H9 (cell line): ENCODE data around the gene FADS1. TPM values are rescaled to one million over a fixed set of nuclear protein-coding genes. Genes with fewer than 3 reads are reported as not detected.

Experiments
- DNase-seq: peaks from one replicate; pipeline ENCODE4 v3.0.0-alpha.2; 2017
- H2AFZ ChIP-seq: one replicate; pipeline ENCODE4 v1.6.1; 2013; ENCODE audit warnings: mild to moderate bottlenecking, low read length, control low read depth, moderate library complexity
- H2AK5ac ChIP-seq: 2 replicates; pipeline ENCODE4 v1.6.1; 2013; ENCODE audit warnings: low read length, control low read depth, mixed read lengths; ENCODE audit not compliant: insufficient read length
- H2BK120ac ChIP-seq: one replicate; pipeline ENCODE4 v1.6.1; 2013; ENCODE audit warnings: low read depth, mild to moderate bottlenecking, low read length, control low read depth, inconsistent platforms; ENCODE audit not compliant: poor library complexity, severe bottlenecking
- H2BK12ac ChIP-seq: 2 replicates; pipeline ENCODE4 v1.6.1; 2013; ENCODE audit warnings: low read length, control low read depth, mixed read lengths, low read depth; ENCODE audit not compliant: insufficient read length
- H2BK15ac ChIP-seq: 2 replicates; pipeline ENCODE4 v1.6.1; 2013; ENCODE audit warnings: low read depth, low read length, control low read depth
- H2BK20ac ChIP-seq: one replicate; pipeline ENCODE4 v1.6.1; 2013; ENCODE audit warnings: low read depth, mild to moderate bottlenecking, low read length, control low read depth, inconsistent platforms; ENCODE audit not compliant: poor library complexity, severe bottlenecking
- H2BK5ac ChIP-seq: 2 replicates; pipeline ENCODE4 v1.6.1; 2013; ENCODE audit warnings: low read length, control low read depth, mixed read lengths; ENCODE audit not compliant: insufficient read length
- H3K14ac ChIP-seq: 2 replicates; pipeline ENCODE4 v1.6.1; 2013; ENCODE audit warnings: low read length, control low read depth; ENCODE audit not compliant: insufficient read depth
- H3K18ac ChIP-seq: 2 replicates; pipeline ENCODE4 v1.6.1; 2013; ENCODE audit warnings: low read depth, mild to moderate bottlenecking, mixed read lengths, low read length, control low read depth; ENCODE audit not compliant: insufficient read length
- H3K23ac ChIP-seq: 2 replicates; pipeline ENCODE4 v1.6.1; 2013; ENCODE audit warnings: low read length, control low read depth, mixed read lengths, low read depth; ENCODE audit not compliant: insufficient read length
- H3K23me2 ChIP-seq: 2 replicates; pipeline ENCODE4 v1.6.1; 2013; ENCODE audit warnings: low read depth, mild to moderate bottlenecking, mixed read lengths, low read length, control low read depth; ENCODE audit not compliant: insufficient read length, poor library complexity, severe bottlenecking
- H3K27ac ChIP-seq: 2 replicates; pipeline ENCODE4 v1.5.1; 2013; ENCODE audit warnings: low read length, control low read depth, mixed read lengths, low read depth; ENCODE audit not compliant: insufficient read length
- H3K27me3 ChIP-seq: 2 replicates; pipeline ENCODE4 v1.6.1; 2013; ENCODE audit warnings: low read length, control low read depth, inconsistent platforms; ENCODE audit not compliant: insufficient read depth
- H3K4ac ChIP-seq: 2 replicates; pipeline ENCODE4 v1.6.1; 2013; ENCODE audit warnings: low read depth, mild to moderate bottlenecking, control low read depth, inconsistent platforms, low read length, moderate library complexity
- H3K4me1 ChIP-seq: 2 replicates; pipeline ENCODE4 v1.6.1; 2013; ENCODE audit warnings: low read length, control low read depth, inconsistent platforms; ENCODE audit not compliant: insufficient read depth
- H3K4me2 ChIP-seq: 2 replicates; pipeline ENCODE4 v1.6.1; 2013; ENCODE audit warnings: low read length, control low read depth, mixed read lengths; ENCODE audit not compliant: insufficient read length, insufficient read depth
- H3K56ac ChIP-seq: 2 replicates; pipeline ENCODE4 v1.6.1; 2013; ENCODE audit warnings: low read depth, mild to moderate bottlenecking, mixed read lengths, low read length, control low read depth; ENCODE audit not compliant: insufficient read length
- H3K79me1 ChIP-seq: 2 replicates; pipeline ENCODE4 v1.6.1; 2013; ENCODE audit warnings: low read depth, mild to moderate bottlenecking, moderate library complexity, low read length, control low read depth, inconsistent platforms; ENCODE audit not compliant: insufficient read depth, poor library complexity, severe bottlenecking
- H3K79me2 ChIP-seq: 2 replicates; pipeline ENCODE4 v1.6.1; 2013; ENCODE audit warnings: low read length, control low read depth, inconsistent platforms; ENCODE audit not compliant: insufficient read depth
- H3K9ac ChIP-seq: 2 replicates; pipeline ENCODE4 v1.6.1; 2013; ENCODE audit warnings: low read length, control low read depth, mixed read lengths; ENCODE audit not compliant: insufficient read length; ENCODE audit errors: extremely low read depth
- H3K9me3 ChIP-seq: one replicate; pipeline ENCODE4 v1.6.1; 2013; ENCODE audit warnings: low read depth, low read length, inconsistent platforms; ENCODE audit not compliant: control insufficient read depth
- H3T11ph ChIP-seq: one replicate; pipeline ENCODE4 v1.6.1; 2013; ENCODE audit warnings: mild to moderate bottlenecking, low read length, control low read depth, inconsistent platforms
- H4K20me1 ChIP-seq: one replicate; pipeline ENCODE4 v1.6.1; 2013; ENCODE audit not compliant: control insufficient read depth, insufficient read length, insufficient read depth
- H4K5ac ChIP-seq: 2 replicates; pipeline ENCODE4 v1.6.1; 2013; ENCODE audit warnings: low read depth, mild to moderate bottlenecking, mixed read lengths, low read length, control low read depth; ENCODE audit not compliant: insufficient read length
- H4K8ac ChIP-seq: replicated peaks from 2 replicates; pipeline ENCODE4 v1.6.1; 2013; ENCODE audit warnings: low read length, control low read depth, mixed read lengths, low read depth; ENCODE audit not compliant: insufficient read length
- H4K91ac ChIP-seq: 2 replicates; pipeline ENCODE4 v1.6.1; 2013; ENCODE audit warnings: low read depth, mild to moderate bottlenecking, moderate library complexity, mixed read lengths, low read length, control low read depth; ENCODE audit not compliant: insufficient read length
- H3K27ac Mint-ChIP-seq, 3 experiments: 2 replicates in 2 of 3; 3 replicates in 1 of 3; pipeline ENCODE4 v1.8.0; 2020 to 2021; ENCODE audit warnings: mixed read lengths in 3 of 3, mild to moderate bottlenecking in 1 of 3, moderate library complexity in 1 of 3
- H3K27me3 Mint-ChIP-seq: 2 replicates; pipeline ENCODE4 v1.8.0; 2021; ENCODE audit warnings: low read depth, mild to moderate bottlenecking, moderate library complexity, mixed read lengths
- H3K36me3 Mint-ChIP-seq, 3 experiments: 2 replicates in 2 of 3; 3 replicates in 1 of 3; pipeline ENCODE4 v1.8.0; 2020 to 2021; ENCODE audit warnings: low read depth in 3 of 3, mixed read lengths in 3 of 3; ENCODE audit not compliant: insufficient read depth in 1 of 3
- H3K4me1 Mint-ChIP-seq, 2 experiments: 2 replicates each; pipeline ENCODE4 v1.8.0; 2020; ENCODE audit warnings: mixed read lengths in 2 of 2
- H3K4me3 Mint-ChIP-seq, 2 experiments: 2 replicates in 1 of 2; 3 replicates in 1 of 2; pipeline ENCODE4 v1.8.0; 2020 to 2021; ENCODE audit warnings: mild to moderate bottlenecking in 2 of 2, mixed read lengths in 2 of 2, moderate library complexity in 1 of 2
- H3K9me3 Mint-ChIP-seq, 2 experiments: 2 replicates in 1 of 2; 3 replicates in 1 of 2; pipeline ENCODE4 v1.8.0; 2020; ENCODE audit warnings: mild to moderate bottlenecking in 2 of 2, mixed read lengths in 2 of 2, moderate library complexity in 1 of 2
- WGBS: extraction: QIAGEN DNeasy Blood & Tissue Kit; methylation state at CpG from one replicate; pipeline ENCODE4 v1.1.7; 2013; ENCODE audit warnings: missing lambda C conversion rate, low lambda C conversion rate, mixed read lengths; ENCODE audit not compliant: insufficient read length; ENCODE audit errors: extremely low coverage; 5-methylcytosine and 5-hydroxymethylcytosine counted together
- total RNA-seq: library from RNA; stranded (reverse); gene quantifications from 2 replicates; pipeline ENCODE4 v1.2.1, GENCODE V29; 2021
- TF ChIP-seq, protein P1 (sequence below): fragments of 200-600 bp; sonication (generic); conservative IDR thresholded peaks from 3 replicates; pipeline ENCODE4 v1.8.0; 2021; ENCODE audit warnings: antibody characterized with exemption, mild to moderate bottlenecking

The FADS1 gene
- total RNA-seq, 1 experiment from 2014 or later = 125 TPM

DNA sequence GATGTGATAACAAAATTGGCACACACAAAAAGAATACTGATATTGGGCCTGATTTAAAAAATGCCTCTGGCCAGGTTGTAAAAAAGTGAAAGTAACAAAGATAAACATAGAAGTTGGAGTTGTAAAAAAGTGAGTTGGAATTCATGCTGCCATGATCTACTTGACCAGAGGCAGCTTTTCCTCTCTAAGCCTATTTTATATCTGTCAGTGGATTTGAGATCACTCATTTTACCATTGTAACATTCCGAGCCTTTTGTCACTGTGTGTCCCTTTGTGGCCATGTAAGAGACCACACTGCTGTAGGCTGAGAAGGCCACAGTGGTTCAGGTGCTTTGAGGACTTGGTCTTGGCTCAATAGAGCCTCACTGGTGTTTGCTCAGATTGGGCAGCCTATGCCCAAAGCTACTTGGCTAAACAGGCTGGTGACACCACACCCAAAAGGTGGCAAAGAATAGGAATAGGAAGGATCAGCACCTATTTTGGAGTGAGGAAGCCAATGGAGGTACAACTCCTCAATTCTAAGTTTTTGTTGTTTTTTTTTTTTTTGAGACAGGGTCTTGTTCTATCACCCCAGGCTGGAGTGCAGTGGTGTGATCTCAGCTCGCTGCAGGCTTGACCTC lies 17.0 kb downstream of the FADS1 start:
- Mint-ChIP-seq H3K4me3 (no peak overlapping the region), H3K27ac (peak overlapping the region in 2 of 3 experiments; percentile 44 to 56; a peak in 2 of 7 replicates), H3K9me3 (no peaks in the 10 kb centered on the region), H3K27me3 (no peaks in the 10 kb centered on the region), H3K4me1 (peaks cover 12 to 13% of the 10 kb centered on the region in 2 experiments; a peak in 3 of 4 replicates), H3K36me3 (peaks cover 43 to 83% (median 74%) of the 10 kb centered on the region in 3 experiments; a peak in 6 of 7 replicates)
- no peak overlapping the region for H3K4me2 ChIP-seq
- no peaks in the 10 kb centered on the region for H3K23me2 ChIP-seq
- no peak overlapping the region for H2BK15ac ChIP-seq
- peaks cover 2% of the 10 kb centered on the region for H3K79me1 ChIP-seq
- no peak overlapping the region for H2BK5ac ChIP-seq
- no peak overlapping the region for H3K18ac ChIP-seq
- H3K23ac ChIP-seq = no peak overlapping the region
- H3K4me1 ChIP-seq = no peaks in the 10 kb centered on the region
- H4K91ac ChIP-seq = no peak overlapping the region
- H2BK20ac ChIP-seq = no peak overlapping the region
- WGBS = no CpG with 5 or more reads among the region's 2 CpGs
- H3K14ac ChIP-seq = no peak overlapping the region
- H3T11ph ChIP-seq = no peak overlapping the region
- H4K8ac ChIP-seq = no peak overlapping the region
- no peak for DNase-seq
- H4K5ac ChIP-seq = no peak overlapping the region
- H2BK120ac ChIP-seq = no peak overlapping the region
- H3K56ac ChIP-seq = no peak overlapping the region
- no peaks in the 10 kb centered on the region for H3K9me3 ChIP-seq
- H3K27me3 ChIP-seq = no peaks in the 10 kb centered on the region
- H3K79me2 ChIP-seq = peaks cover under 1% of the 10 kb centered on the region; the same call in 1 of the 2 replicates
- no peak overlapping the region for H3K27ac ChIP-seq
- no peak overlapping the region for H2AFZ ChIP-seq
- H3K4ac ChIP-seq = no peak overlapping the region
- TF ChIP-seq, protein P1, sequence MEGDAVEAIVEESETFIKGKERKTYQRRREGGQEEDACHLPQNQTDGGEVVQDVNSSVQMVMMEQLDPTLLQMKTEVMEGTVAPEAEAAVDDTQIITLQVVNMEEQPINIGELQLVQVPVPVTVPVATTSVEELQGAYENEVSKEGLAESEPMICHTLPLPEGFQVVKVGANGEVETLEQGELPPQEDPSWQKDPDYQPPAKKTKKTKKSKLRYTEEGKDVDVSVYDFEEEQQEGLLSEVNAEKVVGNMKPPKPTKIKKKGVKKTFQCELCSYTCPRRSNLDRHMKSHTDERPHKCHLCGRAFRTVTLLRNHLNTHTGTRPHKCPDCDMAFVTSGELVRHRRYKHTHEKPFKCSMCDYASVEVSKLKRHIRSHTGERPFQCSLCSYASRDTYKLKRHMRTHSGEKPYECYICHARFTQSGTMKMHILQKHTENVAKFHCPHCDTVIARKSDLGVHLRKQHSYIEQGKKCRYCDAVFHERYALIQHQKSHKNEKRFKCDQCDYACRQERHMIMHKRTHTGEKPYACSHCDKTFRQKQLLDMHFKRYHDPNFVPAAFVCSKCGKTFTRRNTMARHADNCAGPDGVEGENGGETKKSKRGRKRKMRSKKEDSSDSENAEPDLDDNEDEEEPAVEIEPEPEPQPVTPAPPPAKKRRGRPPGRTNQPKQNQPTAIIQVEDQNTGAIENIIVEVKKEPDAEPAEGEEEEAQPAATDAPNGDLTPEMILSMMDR = no peak
- no peak overlapping the region for H2AK5ac ChIP-seq
- no peak overlapping the region for H3K9ac ChIP-seq
- no peaks in the 10 kb centered on the region for H4K20me1 ChIP-seq
- H2BK12ac ChIP-seq = no peak overlapping the region
